GM19395 (cell line): Measurements from ENCODE around the gene ENPP3.

Source experiments
- ATAC-seq: cut with Tn5 transposase; IDR thresholded peaks from one replicate; pipeline ENCODE4 v1.9.1; 2021; ENCODE audit warnings: mild to moderate bottlenecking, moderate library complexity; ENCODE audit not compliant: unreplicated experiment

The ENPP3 gene

GRCh38 chr6:131762984-131763383 is 125.9 kb downstream of the ENPP3 start:
- no peak for ATAC-seq

DNA sequence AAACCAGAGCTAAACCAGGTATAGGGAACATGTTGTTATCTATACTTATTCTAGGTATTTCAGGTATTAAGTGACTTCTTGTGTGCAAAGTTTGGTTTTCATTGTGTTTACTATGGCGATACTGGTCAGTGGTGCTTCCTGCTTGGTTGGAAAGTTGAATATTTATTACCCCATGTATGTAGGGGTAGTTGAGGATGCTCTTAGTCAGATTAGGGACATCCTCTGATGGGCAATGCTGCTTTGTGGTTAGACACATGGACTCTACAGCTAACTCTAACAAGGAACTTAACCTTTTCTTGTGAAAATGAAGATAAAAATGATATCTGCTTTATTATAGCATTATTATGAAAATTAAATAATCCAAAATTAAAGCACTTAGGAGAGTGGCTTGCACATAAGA is 126.6 kb downstream of the ENPP3 start:
- no peak for ATAC-seq

- ATAC-seq: no peak
These were observed 127.2 kb downstream of the ENPP3 start for GRCh38 chr6:131764350-131764749.

DNA sequence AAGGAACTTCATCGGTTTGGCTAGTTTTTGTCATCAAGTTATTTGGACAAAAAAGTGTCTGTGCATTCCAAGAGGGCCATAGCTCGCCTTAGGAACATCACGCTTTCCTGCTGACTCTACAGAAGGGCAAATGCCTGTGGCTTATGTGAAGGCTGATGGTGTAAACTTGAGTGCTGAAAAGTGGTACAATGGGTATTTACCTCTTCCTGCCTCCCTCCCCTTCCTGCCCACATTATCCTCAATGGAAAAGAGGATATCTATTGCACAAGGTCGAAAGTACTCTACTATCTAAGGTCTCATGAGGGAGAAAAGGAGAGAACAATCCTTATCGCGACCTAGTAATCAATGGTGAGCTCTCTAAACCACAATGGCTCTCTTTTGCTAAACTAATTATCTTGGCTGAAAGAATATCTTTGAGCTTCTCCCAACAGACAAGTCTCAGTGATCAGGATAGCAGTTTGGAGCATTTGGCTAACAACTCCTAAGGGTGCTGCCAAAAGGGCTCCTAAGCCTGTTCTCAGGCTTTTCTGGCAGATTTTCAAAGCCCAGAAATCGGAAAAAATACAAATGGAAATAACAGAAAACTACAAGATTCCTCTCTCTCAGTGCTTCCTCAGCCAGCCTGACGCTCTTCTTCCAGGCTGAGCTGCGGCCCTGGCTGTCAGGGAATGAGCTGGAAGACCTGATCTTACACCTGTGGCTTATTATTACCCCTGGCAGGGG is 128.1 kb downstream of the ENPP3 start:
- ATAC-seq: no peak

DNA sequence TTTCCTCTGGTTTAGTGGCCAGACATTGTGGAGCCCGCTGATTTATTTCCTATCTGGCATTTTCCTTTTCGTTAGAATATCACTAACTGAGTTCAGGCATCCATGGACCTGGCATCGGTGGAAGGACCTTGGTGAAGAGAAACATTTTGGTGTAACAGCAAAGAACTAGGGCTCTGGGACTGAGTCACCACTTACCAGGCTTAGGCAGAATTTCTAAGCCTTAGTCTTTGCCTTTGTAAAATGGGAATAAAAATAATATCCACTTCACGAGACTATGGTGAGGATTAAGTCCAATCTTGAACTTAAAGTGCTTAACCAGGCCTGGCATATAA is 128.7 kb downstream of the ENPP3 start:
- ATAC-seq: no peak

GRCh38 chr6:131766631-131767030 is 129.5 kb downstream of the ENPP3 start:
- ATAC-seq: no peak

DNA sequence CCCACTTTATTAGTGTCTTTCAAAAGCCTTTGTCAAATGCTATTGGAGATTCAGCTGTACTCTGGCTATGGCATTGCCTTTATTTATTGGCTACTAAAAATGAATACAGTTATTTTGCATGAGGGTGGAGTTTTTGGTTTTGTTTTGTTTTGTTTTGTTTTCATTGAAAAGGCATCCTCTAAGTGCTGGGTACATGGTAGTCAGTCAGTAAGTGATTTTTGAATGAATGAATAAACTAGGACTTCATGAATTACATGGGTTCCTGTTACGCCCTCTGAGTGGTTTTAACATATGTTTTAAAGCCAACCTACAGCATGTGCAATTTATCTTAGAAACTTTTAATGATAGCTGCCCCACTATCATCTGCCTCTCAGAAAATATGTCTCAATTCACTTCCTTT is 131.9 kb downstream of the ENPP3 start:
- no peak for ATAC-seq

DNA sequence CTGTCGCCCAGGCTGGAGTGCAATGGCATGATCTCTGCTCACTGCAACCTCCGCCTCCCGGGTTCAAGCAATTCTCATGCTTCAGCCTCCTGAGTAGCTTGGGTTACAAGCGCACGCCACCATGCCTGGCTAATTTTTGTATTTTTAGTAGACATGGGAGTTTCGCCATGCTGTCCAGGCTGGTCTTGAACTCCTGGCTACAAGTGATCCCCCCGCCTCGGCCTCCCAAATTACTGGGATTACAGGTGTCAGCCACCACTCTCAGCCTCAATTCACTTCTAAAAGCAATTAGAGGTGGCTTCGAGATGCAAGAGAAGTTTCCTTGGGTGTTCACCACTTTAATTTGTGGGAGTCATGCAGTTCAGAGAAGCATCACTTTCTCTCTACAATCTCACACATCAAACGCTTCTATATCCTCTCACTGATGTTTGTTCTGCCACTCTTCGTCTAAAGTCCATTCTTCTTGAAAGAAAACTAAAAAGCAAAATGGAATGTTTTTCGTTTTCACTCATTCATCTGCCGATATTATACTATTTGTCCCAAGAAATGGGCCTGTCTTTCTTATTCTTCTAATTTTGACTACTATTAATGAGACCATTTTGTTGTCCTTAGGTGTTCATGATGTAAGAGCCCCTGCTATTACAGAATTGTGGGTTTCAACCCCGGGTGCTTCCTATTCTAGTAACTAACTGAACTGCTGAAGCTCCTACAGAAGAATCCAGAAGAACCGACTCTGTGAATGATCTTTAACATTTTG is 132.5 kb downstream of the ENPP3 start:
- ATAC-seq: no peak

- ATAC-seq: no peak
These were observed 133.7 kb downstream of the ENPP3 start for GRCh38 chr6:131770776-131771175.

DNA sequence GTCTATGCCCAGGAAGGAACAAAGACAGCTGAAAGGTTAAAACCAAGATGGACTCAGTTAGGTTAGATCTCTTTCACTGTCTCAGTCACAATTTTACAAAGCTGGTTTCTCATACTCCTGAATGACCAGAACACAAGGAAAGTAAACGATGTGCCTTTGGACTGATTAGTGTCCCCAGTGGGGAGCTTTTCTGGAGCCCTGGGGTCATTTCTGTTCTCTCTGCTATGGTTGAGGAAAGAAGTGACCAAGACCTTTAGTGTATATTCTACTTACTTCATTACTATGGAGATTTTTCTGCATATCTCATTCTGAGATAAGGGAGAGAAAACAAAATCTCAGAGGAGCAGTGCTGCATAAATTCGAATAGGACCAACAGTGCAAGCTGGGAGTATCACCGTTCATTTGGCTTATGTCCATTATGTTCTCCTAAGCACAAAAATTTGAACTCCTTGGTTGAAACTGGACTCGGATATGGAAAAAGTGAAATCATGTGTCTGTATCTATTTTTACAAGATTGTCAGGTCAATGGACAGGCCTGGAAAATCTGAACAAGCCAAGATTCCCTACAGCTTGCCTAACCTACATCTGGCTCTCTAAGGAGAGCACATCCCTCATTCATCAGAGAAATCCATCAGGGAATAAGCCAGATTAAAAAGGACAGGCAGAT is 136.3 kb downstream of the ENPP3 start:
- no peak for ATAC-seq

GRCh38 chr6:131775886-131776285 is 138.8 kb downstream of the ENPP3 start:
- no peak for ATAC-seq

- no peak for ATAC-seq
These were observed 139.9 kb downstream of the ENPP3 start for GRCh38 chr6:131776985-131777384.

DNA sequence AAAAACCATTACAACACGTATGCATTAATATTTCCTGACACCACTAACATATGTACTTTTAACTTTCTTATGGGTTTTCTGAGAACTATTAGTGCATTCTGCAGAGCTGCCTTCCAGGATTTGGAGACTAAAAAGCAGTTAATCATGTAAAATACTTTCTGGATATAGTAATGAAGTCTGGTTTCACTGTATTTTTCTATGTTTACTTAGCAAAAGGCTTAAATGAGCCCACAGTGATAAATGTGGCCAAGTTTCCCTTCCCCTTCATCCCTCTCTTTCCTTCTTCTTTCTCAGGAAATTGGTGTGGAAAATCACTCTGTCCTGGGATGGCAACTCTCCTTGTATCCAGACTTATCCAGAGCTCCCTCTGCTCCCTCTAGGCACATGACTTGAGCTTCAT is 141.1 kb downstream of the ENPP3 start:
- no peak for ATAC-seq

- ATAC-seq: no peak
These were observed 142.2 kb downstream of the ENPP3 start for GRCh38 chr6:131779304-131779703.

DNA sequence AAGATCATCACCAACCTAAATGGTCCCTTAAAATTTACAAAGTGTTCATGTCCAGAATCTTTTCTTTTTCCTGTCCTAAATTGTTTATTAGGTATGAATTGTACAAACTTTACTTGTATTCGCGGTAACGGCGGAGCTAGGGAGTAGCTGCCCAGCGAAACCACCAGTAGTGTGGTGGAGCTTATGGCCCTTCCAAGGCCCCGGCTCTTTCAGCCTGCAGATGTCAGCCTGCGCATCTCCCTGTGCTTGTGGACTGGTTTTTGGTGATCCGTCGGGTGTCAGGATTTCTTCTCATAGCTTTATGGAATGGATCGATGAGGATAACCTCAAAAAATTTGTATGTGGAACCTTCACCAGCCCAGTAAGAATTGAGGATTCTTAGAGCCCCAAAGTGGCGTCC is 143.5 kb downstream of the ENPP3 start:
- no peak for ATAC-seq

GRCh38 chr6:131781687-131782086 is 144.6 kb downstream of the ENPP3 start:
- no peak for ATAC-seq

DNA sequence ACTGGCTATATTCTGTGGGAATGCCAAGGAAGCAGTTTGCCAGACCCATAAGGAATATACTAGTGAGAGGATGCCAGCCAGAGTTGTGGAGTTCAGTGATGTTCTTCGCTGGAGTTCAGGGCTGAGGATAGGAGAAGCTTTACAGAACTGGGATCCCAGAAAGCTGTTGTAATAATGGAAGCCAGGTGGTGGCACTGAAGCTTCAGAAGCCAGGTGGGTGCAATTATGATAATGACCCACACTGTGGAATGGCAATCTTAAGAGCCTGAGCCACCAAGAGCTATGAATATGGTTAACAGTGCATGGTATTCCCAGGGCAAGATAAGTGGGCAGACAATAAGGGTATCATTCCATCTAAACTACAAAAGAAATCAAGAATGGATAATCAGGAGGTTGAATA is 145.7 kb downstream of the ENPP3 start:
- ATAC-seq: no peak

DNA sequence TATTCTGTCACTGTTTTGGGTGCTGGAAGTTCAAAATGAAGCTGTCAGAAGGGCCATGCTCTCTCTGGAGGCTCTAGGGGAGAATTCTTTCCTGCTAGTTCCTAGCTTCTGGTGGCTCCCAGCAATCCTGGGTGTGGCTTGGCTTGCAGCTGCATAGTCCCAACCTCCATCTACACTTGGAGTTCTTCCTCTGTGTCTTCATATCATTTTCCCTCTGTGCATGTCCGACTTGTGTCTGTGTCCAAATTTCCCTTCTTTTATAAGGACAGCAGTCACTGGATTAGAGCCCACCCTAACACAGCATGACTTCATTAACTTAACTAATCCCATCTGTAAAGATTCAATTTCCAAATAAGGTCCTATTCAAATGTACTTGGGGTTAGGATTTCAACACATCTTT is 147.5 kb downstream of the ENPP3 start:
- ATAC-seq: no peak

DNA sequence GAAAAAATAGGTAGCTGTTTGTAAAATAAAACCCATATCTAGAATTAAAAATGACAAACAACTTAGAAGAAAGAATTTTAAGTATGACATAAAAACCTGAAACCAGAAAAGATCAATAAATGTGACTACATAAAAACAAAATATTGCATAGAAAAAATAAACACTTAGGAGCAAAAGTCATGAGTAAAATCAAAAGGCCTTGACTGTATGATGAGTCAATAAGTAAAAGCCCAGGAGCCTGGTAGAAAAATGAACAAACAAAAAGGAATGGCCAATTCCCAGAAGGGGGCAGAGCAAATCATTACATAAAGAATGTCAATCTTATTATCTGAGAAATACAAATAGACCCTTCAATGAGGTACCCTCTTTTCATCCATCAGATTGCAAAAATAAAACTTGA is 150.0 kb downstream of the ENPP3 start:
- ATAC-seq: no peak

DNA sequence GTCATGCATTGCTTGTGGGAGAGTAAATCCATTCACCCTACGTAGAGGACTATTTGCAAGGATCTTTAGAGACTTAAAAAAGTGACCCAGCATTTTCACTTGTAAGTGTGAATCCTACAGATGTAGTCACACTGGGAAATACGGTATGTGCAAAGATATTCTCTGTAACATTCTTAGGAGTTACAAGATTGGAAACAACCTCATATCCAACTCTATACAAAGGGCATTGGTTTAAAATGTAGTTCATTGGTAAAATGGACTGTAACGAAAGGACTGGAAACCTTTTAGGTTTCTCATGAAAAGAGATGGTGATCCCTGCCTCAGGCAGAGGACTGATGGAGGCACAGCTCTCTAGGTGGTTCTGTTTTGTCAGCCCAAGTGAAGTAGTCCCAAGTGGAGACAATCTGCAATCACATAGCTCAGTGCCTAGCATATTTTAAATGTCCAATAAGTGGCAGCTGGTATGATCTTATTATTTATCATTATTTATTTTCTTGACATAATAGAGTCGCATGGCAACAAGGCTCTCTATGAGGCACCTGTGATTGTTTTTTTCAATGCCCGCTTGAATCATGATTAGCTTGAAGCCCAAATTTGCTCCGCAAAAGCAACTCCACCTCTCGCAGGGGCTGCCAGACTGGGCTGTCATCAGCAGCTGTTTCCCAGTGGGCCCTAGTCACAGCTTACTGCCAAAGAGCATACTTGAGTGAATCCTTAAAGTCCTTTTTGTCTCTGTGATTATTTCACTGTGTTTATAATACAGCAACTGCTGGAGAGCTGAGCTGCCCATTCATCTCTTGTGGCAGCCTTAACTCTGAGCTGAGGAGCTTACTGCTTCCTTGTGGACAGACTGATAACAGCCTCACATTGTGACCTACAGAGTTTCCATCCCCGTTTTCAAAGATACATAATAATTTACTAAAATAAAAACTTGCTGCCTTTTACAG is 150.9 kb downstream of the ENPP3 start:
- ATAC-seq: no peak

DNA sequence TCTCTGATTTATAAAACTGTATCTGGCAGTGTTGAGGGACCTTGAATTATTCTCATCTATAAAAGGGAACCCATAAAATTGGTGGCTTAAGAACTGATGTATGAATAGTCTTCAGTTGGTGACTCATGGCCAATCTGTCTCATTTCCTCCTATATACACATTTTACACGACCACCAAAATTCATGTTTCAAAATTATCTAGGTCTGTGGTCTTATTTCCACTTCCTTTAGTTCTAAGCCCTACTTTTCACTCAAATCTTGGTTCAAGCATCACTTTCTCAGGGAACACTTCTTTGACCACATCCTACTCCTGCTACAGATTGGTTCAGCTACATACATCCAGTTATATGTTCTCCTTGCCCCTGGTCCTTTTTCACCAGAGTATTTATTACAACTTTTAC is 152.1 kb downstream of the ENPP3 start:
- ATAC-seq: no peak
